HL-60/S4 treated with retinoic acid at 250 ng/mL for 4 days and 3 days (cell line): ENCODE measurements around the gene MET.
"Not testable (repeated sequence)": the region's sequence is repeated elsewhere in the genome, so short reads cannot be mapped to it uniquely, and the experiment has no call there.

ENCODE experiments used
- in situ Hi-C: fragments of 300-500 bp; cut with MboI; formaldehyde crosslinking; loops from 2 replicates; pipeline ENCODE4 v1.7.0; 2022; ENCODE audit warnings: low sequenced_read_pairs

The MET gene

DNA sequence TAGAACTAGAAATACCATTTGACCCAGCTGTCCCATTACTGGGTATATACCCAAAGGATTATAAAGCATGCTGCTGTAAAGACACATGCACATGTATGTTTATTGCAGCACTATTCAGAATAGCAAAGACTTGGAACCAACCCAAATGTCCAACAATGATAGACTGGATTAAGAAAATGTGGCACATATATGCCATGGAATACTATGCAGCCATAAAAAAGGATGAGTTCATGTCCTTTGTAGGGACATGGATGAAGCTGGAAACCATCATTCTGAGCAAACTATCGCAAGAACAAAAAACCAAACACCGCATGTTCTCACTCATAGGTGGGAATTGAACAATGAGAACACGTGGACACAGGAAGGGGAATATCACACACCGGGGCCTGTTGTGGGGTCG lies 74.4 kb downstream of the MET start:
- in situ Hi-C loops, result not testable (repeated sequence)

DNA sequence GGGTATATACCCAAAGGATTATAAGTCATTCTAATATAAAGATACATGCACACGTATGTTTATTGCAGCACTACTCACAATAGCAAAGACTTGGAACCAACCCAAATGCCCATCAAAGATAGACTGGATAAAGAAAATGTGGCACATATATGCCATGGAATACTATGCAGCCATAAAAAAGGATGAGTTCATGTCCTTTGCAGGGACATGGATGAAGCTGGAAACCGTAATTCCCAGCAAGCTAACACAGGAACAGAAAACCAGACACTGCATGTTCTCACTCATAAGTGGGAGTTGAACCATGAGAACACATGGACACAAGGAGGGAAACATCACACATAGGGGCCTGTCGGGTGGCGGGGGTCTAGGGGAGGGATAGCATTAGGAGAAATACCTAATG lies 79.1 kb downstream of the MET start:
- in situ Hi-C loops, result not testable (repeated sequence)

DNA sequence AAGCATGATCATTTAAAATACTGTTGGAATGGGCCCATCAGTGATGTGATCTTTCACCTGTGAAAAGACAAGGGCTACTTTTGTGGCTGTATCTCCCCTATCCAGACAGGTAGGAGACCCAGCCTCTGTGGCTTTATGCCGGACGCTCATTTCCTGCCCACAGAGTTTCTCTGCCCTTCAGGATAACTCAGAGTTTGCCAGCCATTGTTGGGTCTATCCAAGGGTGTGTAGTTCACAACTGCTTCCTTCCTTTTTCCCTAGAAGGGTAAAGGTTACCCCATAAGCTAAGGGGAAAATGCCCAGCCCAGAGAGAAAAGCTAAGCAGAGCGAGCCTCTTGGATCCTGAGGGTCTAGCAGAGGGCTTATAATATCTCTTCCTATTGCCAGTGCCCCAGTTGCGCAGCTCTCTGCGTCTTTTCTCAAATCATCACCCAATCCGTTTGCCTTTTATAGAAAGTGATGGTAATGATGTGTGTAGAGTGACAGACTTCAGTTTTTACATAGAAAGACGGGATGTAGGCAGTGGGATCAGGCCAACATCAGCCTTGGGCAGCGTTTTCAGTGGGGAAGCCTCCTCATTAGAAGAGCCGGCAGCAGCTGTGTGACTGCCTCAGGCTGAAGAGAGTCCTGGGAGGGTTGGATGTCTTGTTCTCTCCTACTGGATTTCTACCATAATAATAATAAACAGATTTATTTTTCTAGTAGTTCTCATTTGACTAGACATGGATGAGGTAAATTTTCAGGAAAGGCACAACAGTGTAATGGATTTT lies 80.5 kb downstream of the MET start:
- in situ Hi-C loops, result no loop called here

GRCh38 chr7:116753130-116753529 lies 81.1 kb downstream of the MET start:
- in situ Hi-C loops, result no loop called here

GRCh38 chr7:116754186-116754585 lies 82.2 kb downstream of the MET start:
- in situ Hi-C loops, result no loop called here

GRCh38 chr7:116757283-116757682 lies 85.3 kb downstream of the MET start:
- in situ Hi-C loops, result no loop called here

DNA sequence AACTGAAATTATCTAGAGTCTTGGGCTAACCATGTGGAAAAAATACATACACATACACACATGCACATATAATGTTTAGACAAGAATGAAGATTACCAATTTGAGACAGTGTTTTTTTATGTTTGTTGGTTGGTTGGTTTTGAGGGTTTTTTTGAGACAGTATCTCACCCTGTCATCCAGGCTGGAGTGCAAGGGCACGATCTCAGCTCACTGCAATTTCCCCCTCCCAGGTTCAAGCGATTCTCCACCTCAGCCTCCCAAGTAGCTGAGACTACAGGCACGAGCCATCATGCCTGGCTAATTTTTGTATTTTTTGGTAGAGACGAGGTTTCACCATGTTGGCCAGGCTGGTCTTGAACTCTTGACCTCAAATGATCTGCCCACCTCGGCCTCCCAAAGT lies 87.6 kb downstream of the MET start:
- in situ Hi-C loops, result not testable (repeated sequence)

- in situ Hi-C loops, result no loop called here
These were observed 91.0 kb downstream of the MET start for GRCh38 chr7:116762971-116763370.

- in situ Hi-C loops, result no loop called here
These were observed 91.7 kb downstream of the MET start for GRCh38 chr7:116763647-116764046.

- in situ Hi-C loops, result no loop called here
These were observed 94.9 kb downstream of the MET start for GRCh38 chr7:116766881-116767280.

- in situ Hi-C loops, result no loop called here
These were observed 97.5 kb downstream of the MET start for GRCh38 chr7:116769546-116769945.

DNA sequence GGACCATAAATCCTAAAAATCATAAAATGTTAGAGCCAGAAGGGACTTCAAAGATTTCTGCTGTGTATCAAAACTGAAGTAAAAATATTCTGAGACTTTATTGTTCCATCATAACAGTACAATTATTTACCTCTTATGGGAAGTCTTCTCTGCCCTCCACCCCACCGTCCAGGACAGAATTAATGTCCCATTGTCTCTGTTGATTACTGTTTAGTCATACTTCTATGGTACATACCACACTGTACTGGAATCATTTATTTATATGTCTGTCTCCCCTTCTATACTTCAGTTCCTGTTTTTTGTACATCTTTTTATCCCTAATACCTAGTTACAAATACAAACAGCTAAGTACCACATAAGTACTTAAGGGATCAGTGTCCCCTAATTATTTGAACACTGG lies 98.9 kb downstream of the MET start:
- in situ Hi-C loops, result no loop called here

DNA sequence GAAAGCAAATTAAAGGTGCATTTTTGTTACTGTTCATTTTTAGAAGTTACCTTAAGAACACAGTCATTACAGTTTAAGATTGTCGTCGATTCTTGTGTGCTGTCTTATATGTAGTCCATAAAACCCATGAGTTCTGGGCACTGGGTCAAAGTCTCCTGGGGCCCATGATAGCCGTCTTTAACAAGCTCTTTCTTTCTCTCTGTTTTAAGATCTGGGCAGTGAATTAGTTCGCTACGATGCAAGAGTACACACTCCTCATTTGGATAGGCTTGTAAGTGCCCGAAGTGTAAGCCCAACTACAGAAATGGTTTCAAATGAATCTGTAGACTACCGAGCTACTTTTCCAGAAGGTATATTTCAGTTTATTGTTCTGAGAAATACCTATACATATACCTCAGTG lies 99.6 kb downstream of the MET start:
- in situ Hi-C loops, result no loop called here

DNA sequence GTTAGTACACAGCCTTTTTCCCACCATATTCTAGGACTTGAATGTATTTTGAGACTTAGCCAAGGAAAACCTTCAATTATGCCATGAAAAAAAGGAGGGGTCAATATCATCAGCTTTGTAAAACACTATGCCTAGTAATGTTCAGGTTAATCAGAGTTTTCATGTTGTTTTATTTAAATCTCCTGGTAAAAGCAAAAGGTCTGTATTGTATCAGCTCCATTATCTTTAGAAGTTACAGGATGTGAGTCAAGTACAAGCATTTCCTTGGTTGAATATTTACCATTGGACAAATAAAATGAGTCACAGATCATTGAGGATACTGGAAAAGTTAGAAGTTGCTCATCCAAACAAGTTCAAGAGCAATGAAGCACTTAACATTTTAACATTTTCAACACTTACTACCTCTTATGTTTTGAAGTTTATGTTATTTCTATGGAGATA lies 100.4 kb downstream of the MET start:
- in situ Hi-C loops, result no loop called here

- in situ Hi-C loops, result no loop called here
These were observed 101.1 kb downstream of the MET start for GRCh38 chr7:116772926-116773749.

DNA sequence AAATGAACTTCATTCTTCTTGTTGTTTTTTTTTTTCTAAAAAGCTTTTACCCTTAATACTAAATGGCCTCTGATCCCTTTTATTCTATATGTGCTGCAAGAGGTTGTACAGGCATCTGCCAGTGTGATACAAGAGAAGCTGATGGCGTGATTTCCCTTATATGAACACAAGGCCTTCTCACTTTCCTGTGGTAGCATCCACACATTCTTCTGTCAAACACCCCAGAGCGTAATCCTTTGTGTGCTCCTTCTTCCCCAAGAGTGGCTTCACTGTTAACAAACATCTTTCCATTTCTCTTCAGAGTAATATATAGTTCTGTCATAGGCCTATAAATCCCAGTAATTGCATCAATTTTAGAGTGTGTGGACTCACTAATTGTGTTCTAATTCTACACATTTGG lies 104.0 kb downstream of the MET start:
- in situ Hi-C loops, result no loop called here

DNA sequence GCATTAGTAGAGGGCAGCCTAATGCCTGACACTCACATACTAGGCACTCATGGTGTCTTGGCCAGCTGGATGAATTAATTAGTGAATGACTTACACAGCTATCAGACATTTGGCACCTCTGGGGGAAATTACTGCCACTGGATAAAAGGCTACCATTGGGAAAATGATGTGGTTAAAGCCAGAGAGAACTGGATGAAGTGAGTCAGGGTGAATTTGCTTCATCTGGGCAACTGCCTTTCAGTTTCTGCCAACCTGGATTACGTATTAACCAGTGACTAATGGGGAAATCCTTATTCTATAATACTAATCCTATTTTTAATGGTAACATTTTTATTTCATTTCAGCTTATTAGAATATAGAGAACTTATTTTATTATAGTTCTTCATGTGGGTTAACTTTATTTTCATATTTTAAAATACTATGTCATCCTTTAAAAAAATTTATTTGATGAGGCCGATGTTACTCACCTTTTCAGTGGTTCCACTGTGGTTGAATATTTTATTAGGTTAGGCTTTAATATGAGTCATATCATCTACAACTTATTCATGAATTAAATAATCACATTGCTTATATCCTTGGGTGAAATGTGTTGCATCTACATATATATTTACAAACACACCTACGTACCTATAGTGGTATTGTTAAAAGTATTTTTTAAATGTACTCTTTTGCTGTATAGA lies 104.8 kb downstream of the MET start:
- in situ Hi-C loops, result no loop called here

DNA sequence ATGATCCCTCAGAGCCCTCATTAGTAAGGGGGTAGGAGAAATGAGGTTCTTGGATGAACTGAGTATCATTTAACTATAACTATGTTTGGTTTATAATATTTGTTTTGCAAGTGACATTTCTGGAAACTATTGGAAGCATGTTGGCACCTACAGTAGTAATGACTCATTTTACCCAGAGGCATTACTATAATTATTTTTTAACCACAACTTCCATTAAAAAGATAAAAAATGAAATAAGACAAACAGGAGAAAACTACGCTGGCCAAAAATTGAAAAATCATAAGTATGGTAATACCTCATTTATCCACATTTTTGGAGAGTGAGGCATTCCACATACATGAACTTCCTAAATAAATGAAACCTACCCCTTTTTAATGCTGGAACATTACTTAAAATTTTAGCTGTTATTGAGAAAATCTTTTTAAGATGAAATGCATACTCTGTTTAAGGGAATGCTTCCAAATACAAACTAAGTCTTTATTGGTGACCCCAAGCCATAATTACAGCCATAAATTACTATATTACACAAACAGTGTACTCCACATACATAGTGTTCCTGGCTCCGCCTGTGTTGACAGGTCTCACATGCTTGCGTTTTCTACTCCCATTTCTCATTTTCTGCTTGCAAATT lies 105.8 kb downstream of the MET start:
- in situ Hi-C loops, result no loop called here

GRCh38 chr7:116779216-116779615 lies 107.2 kb downstream of the MET start:
- in situ Hi-C loops, result no loop called here

GRCh38 chr7:116779931-116780330 lies 107.9 kb downstream of the MET start:
- in situ Hi-C loops, result no loop called here

DNA sequence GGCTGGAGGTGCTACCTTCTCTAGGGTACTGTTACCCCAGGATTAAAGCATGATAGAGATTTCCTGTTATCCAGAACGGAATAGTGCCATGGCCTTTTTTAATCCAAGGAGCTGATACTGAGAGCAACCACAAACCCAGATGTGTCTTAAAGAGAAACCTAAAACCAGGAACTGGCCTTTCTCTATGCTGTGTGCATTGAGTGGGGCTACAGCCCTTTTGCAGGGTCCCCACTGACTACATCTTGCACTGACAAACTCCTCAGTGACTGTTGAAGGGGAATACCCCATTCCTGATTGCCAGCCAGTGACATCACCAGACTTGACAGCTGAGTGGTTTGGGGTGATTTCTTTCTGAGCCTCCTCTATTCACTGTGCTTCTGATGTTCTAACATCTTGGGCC lies 108.5 kb downstream of the MET start:
- in situ Hi-C loops, result no loop called here
